Smooth muscle cell of the brain vasculature (primary cell): ENCODE measurements around the gene CPB2.

ENCODE experiments used
- DNase-seq: peaks from one replicate; pipeline ENCODE4 v3.0.0-alpha.2; 2012; ENCODE audit warnings: low read depth, low spot score

The CPB2 gene

GRCh38 chr13:46127358-46128023 lies 22.7 kb upstream of the CPB2 start:
- DNase-seq, result no peak

- DNase-seq, result peak; percentile 37
Measured at GRCh38 chr13:46126552-46127357, 21.9 kb upstream of the CPB2 start.

- DNase-seq, result no peak
Measured at GRCh38 chr13:46126056-46126455, 21.2 kb upstream of the CPB2 start.

GRCh38 chr13:46124967-46125933 lies 20.4 kb upstream of the CPB2 start:
- no peak for DNase-seq

GRCh38 chr13:46124531-46124966 lies 19.7 kb upstream of the CPB2 start:
- DNase-seq, result no peak

- no peak for DNase-seq
Measured at GRCh38 chr13:46122304-46122703, 17.5 kb upstream of the CPB2 start.

GRCh38 chr13:46121597-46122163 lies 16.8 kb upstream of the CPB2 start:
- no peak for DNase-seq

- DNase-seq, result no peak
Measured at GRCh38 chr13:46121033-46121432, 16.2 kb upstream of the CPB2 start.

GRCh38 chr13:46119883-46120614 lies 15.2 kb upstream of the CPB2 start:
- peak; percentile 74 for DNase-seq

GRCh38 chr13:46116653-46117502 lies 12.0 kb upstream of the CPB2 start:
- no peak for DNase-seq

- DNase-seq, result no peak
Measured at GRCh38 chr13:46114613-46115012, 9.8 kb upstream of the CPB2 start.

- no peak for DNase-seq
Measured at GRCh38 chr13:46113596-46113995, 8.8 kb upstream of the CPB2 start.

GRCh38 chr13:46111151-46111550 lies 6.3 kb upstream of the CPB2 start:
- DNase-seq, result no peak

GRCh38 chr13:46109451-46109850 lies 4.6 kb upstream of the CPB2 start:
- no peak for DNase-seq

- no peak for DNase-seq
Measured at GRCh38 chr13:46106839-46107371, 2.1 kb upstream of the CPB2 start.

- no peak for DNase-seq
Measured at GRCh38 chr13:46103037-46103436, 1.8 kb downstream of the CPB2 start.

GRCh38 chr13:46102255-46102605 lies 2.6 kb downstream of the CPB2 start:
- no peak for DNase-seq

- DNase-seq, result no peak
Measured at GRCh38 chr13:46101484-46102254, 3.2 kb downstream of the CPB2 start.

- DNase-seq, result no peak
Measured at GRCh38 chr13:46101002-46101401, 3.8 kb downstream of the CPB2 start.
